GM12878 (cell line): ENCODE data around the gene SORL1. TPM values are rescaled to one million over a fixed set of nuclear protein-coding genes. Genes with fewer than 3 reads are reported as not detected.

ENCODE experiments used
- ATAC-seq: fragments of 200-7000 bp; cut with Tn5 transposase; 3 replicates; pipeline ENCODE4 v1.9.1; 2020; ENCODE audit warnings: mild to moderate bottlenecking, moderate library complexity
- BruUV-seq: library from RNA; stranded (reverse); fragments of 400-500 nt; replicated peaks from 2 replicates; lab custom pipeline; 2021; lab: Mats Ljungman, UMichigan
- CTCF ChIA-PET: fragments of 300-600 bp; sonication (Branson Sonifier 250); formaldehyde crosslinking; extraction: SDS; loops from one replicate; lab custom pipeline; 2021; ENCODE audit warnings: inconsistent platforms; lab: Yijun Ruan, JAX
- POLR2A ChIA-PET: fragments of 350-600 bp; formaldehyde crosslinking; extraction: SDS; loops from one replicate; lab custom pipeline; 2021; ENCODE audit warnings: inconsistent platforms; lab: Charles Lee
- RAD21 ChIA-PET: fragments of 300-600 bp; sonication (Branson Sonifier 250); formaldehyde crosslinking; loops from one replicate; lab custom pipeline; 2023; ENCODE audit warnings: antibody characterized with exemption; ENCODE audit not compliant: unreplicated experiment; lab: Charles Lee
- SMC1A ChIA-PET: fragments of 300-600 bp; sonication (Branson Sonifier 250); formaldehyde crosslinking; loops from one replicate; lab custom pipeline; 2023; ENCODE audit not compliant: unreplicated experiment, uncharacterized antibody; lab: Charles Lee
- DNase-seq: peaks from one replicate; pipeline ENCODE4 v3.0.0-alpha.2; 2011; ENCODE audit warnings: low read depth, low spot score
- FAIRE-seq: peaks from 3 replicates; lab custom pipeline; 2011; peaks lifted over from hg19 to GRCh38; lab: Jason Lieb, UNC
- H2AFZ ChIP-seq: 2 replicates; pipeline ENCODE4 v1.6.0; 2011; ENCODE audit warnings: low read depth, low read length, control low read depth; ENCODE audit not compliant: control insufficient read depth
- H3K27ac ChIP-seq: 2 replicates; pipeline ENCODE4 v1.5.1; 2011; ENCODE audit warnings: control low read depth; ENCODE audit not compliant: control insufficient read depth, insufficient read depth
- H3K27me3 ChIP-seq, 2 experiments: replicated peaks in 1 of 2; 2 replicates each; pipeline versions ENCODE4 v1.6.0 to v1.6.1; 2011; ENCODE audit warnings: low read length in 1 of 2; ENCODE audit not compliant: control insufficient read depth in 2 of 2, insufficient read depth in 2 of 2
- H3K36me3 ChIP-seq, 2 experiments: 2 replicates each; pipeline ENCODE4 v1.5.1; 2011; ENCODE audit warnings: low read length in 1 of 2; ENCODE audit not compliant: control insufficient read depth in 2 of 2, insufficient read depth in 2 of 2
- H3K4me1 ChIP-seq: 2 replicates; pipeline ENCODE4 v1.6.1; 2011; ENCODE audit warnings: mild to moderate bottlenecking, low read length, moderate library complexity, mixed read lengths; ENCODE audit not compliant: control insufficient read depth, insufficient read depth
- H3K4me2 ChIP-seq: 2 replicates; pipeline ENCODE4 v1.6.0; 2011; ENCODE audit warnings: control low read depth; ENCODE audit not compliant: control insufficient read depth, insufficient read depth
- H3K4me3 ChIP-seq: fragments of 200-600 bp; sonication (generic); 2 replicates; pipeline ENCODE4 v1.5.1; 2016
- H3K79me2 ChIP-seq: 2 replicates; pipeline ENCODE4 v1.6.0; 2011; ENCODE audit warnings: low read length; ENCODE audit not compliant: control insufficient read depth, insufficient read depth
- H3K9ac ChIP-seq: 2 replicates; pipeline ENCODE4 v1.8.0; 2011; ENCODE audit warnings: low read length, control low read depth, mixed read lengths; ENCODE audit not compliant: control insufficient read depth, insufficient read depth
- H3K9me3 ChIP-seq: replicated peaks from 3 replicates; pipeline ENCODE4 v1.5.1; 2011; ENCODE audit warnings: mild to moderate bottlenecking, low read length; ENCODE audit not compliant: control insufficient read depth, insufficient read depth
- H4K20me1 ChIP-seq: 2 replicates; pipeline ENCODE4 v1.6.0; 2011; ENCODE audit not compliant: control insufficient read depth, insufficient read depth
- BMI1 ChIP-seq: fragments of 450-650 bp; IDR thresholded peaks from 2 replicates; pipeline ENCODE4 v1.6.1; 2016; ENCODE audit warnings: mild to moderate bottlenecking, moderate library complexity, borderline replicate concordance
- CBFB ChIP-seq: IDR thresholded peaks from 2 replicates; pipeline ENCODE4 v1.6.1; 2016; ENCODE audit warnings: antibody characterized with exemption, low read depth
- CREM ChIP-seq: IDR thresholded peaks from 2 replicates; pipeline ENCODE4 v1.6.1; 2014; ENCODE audit warnings: antibody characterized with exemption, low read depth
- ETV6 ChIP-seq, 2 experiments: fragments of 450-650 bp in 1 of 2; IDR thresholded peaks in 1 of 2; conservative IDR thresholded peaks in 1 of 2; 2 replicates each; pipeline ENCODE4 v1.6.1; 2014; ENCODE audit warnings: antibody characterized with exemption in 1 of 2, borderline replicate concordance in 1 of 2, low read depth in 1 of 2, mild to moderate bottlenecking in 1 of 2, moderate library complexity in 1 of 2
- IKZF2 ChIP-seq, 2 experiments: fragments of 450-650 bp; IDR thresholded peaks; 2 replicates each; pipeline ENCODE4 v1.6.1; 2017; ENCODE audit warnings: mild to moderate bottlenecking in 2 of 2, moderate library complexity in 2 of 2
- IRF4 ChIP-seq: IDR thresholded peaks from 2 replicates; pipeline ENCODE4 v1.6.1; 2011; ENCODE audit warnings: low read depth, low read length
- MYC ChIP-seq: IDR thresholded peaks from 2 replicates; pipeline ENCODE4 v1.6.1; 2011; ENCODE audit warnings: mild to moderate bottlenecking, low read length, moderate library complexity, inconsistent platforms; ENCODE audit not compliant: insufficient read depth, insufficient replicate concordance, insufficient read length, severe bottlenecking
- NR2F1 ChIP-seq: fragments of 450-650 bp; conservative IDR thresholded peaks from 2 replicates; pipeline ENCODE4 v1.6.1; 2017; ENCODE audit warnings: mild to moderate bottlenecking
- SMARCA5 ChIP-seq: fragments of 450-650 bp; IDR thresholded peaks from 2 replicates; pipeline ENCODE4 v1.6.1; 2017; ENCODE audit warnings: mild to moderate bottlenecking
- SPI1 ChIP-seq: IDR thresholded peaks from 2 replicates; pipeline ENCODE4 v1.6.1; 2011; ENCODE audit warnings: low read depth, mild to moderate bottlenecking, low read length, moderate library complexity, borderline replicate concordance; ENCODE audit not compliant: insufficient read depth
- SUPT20H ChIP-seq: IDR thresholded peaks from 2 replicates; pipeline ENCODE4 v1.6.1; 2011; ENCODE audit warnings: low read depth, mild to moderate bottlenecking, low read length, moderate library complexity, borderline replicate concordance; ENCODE audit not compliant: control insufficient read depth
- ZNF24 ChIP-seq: fragments of 450-650 bp; IDR thresholded peaks from 2 replicates; pipeline ENCODE4 v1.6.1; 2017; ENCODE audit warnings: antibody characterized with exemption, mild to moderate bottlenecking
- WGBS: methylation state at CpG from one replicate; pipeline ENCODE4 v1.1.6; 2016; ENCODE audit warnings: low lambda C conversion rate; ENCODE audit not compliant: insufficient replicate concordance, insufficient coverage; ENCODE audit errors: missing lambda C conversion rate; 5-methylcytosine and 5-hydroxymethylcytosine counted together
- in situ Hi-C: fragments of 300-500 bp; cut with MboI; formaldehyde crosslinking; loops from 9 replicates; pipeline ENCODE4 v1.14.3; 2018; ENCODE audit warnings: mixed read lengths
- intact Hi-C: fragments of 100-400 bp; cut with micrococcal nuclease; formaldehyde crosslinking; loops from one replicate; pipeline ENCODE4 v1.14.2; 2022; ENCODE audit not compliant: unreplicated experiment
- polyA plus RNA-seq, 11 experiments: library from polyadenylated mRNA; depleted of rRNA in 4 of 11; unstranded in 6 of 11; stranded (reverse) in 5 of 11; fragments of >200 nt; fragmentation: Nextera tagmentation in 4 of 11; fragmentation: Illumina TruSeq in 1 of 11; extraction: Ambion mirVana in 4 of 11; extraction: Trizol in 1 of 11; gene quantifications; 1 replicate in 1 of 11; 2 replicates in 10 of 11; pipeline versions ENCODE4 v1.2.1 to v1.2.3, GENCODE V29; 2011 to 2016; ENCODE audit warnings: inconsistent platforms in 2 of 11, missing spikeins in 2 of 11, low read depth in 1 of 11
- total RNA-seq, 4 experiments: library from RNA; depleted of rRNA in 3 of 4; stranded (reverse); fragments of >200 nt in 3 of 4; fragmentation: Illumina TruSeq in 1 of 4; extraction: Trizol in 1 of 4; gene quantifications; 2 replicates each; pipeline versions ENCODE4 v1.2.1 to v1.2.3, GENCODE V29; 2013 to 2021
- TF ChIP-seq, protein P1 (sequence below): fragments of 450-650 bp; IDR thresholded peaks from 2 replicates; pipeline ENCODE4 v1.6.1; 2016; ENCODE audit warnings: mild to moderate bottlenecking

Gene SORL1
- total and polyA plus RNA-seq, 10 of the 15 experiments (the other 5 are each of a cell fraction or from before 2014, with no cell fraction given): 20.2 to 107 (median 59.9) TPM

DNA sequence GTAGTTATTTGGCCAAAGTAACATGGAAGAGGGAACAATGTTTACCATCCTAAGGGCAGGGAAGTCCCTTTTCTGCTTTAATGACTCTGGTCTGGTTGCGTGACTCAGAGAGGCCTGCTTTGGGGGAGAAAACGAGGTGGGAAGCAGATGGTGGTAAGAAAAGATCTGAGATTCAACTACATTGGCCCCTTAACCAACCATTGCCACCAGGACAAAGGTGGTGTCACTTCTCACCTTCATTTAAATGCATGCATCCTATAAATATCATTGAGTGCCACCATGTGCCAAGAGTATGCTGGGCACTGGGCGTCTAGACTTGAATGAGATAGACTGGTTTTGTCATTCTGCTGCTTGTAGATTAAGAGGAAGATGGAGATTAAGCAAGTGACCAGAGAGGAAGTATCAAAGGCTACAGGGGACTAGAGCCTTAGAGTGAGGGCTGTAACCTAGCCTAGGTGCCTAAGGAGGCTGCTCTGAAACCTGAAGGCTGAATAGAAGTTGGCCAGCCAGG is 3.6 kb upstream of the SORL1 start (continued):
- TF ChIP-seq ETV6 (conservative IDR thresholded peaks at IDR 0.05 in 1 of 2, IDR thresholded peaks at IDR 0.05 in 1 of 2; ENCODE audit: borderline replicate concordance in 1 of 2, low read depth in 1 of 2) (no peak), MYC (no peak), NR2F1 (peak; percentile 53; the same call in 1 of the 2 replicates), IKZF2 (IDR thresholded peaks at IDR 0.05) (peak; percentile 73 to 80), CREM (peak; percentile 21; the same call in 1 of the 2 replicates)
- TF ChIP-seq, protein P1, sequence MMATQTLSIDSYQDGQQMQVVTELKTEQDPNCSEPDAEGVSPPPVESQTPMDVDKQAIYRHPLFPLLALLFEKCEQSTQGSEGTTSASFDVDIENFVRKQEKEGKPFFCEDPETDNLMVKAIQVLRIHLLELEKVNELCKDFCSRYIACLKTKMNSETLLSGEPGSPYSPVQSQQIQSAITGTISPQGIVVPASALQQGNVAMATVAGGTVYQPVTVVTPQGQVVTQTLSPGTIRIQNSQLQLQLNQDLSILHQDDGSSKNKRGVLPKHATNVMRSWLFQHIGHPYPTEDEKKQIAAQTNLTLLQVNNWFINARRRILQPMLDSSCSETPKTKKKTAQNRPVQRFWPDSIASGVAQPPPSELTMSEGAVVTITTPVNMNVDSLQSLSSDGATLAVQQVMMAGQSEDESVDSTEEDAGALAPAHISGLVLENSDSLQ: no peak

DNA sequence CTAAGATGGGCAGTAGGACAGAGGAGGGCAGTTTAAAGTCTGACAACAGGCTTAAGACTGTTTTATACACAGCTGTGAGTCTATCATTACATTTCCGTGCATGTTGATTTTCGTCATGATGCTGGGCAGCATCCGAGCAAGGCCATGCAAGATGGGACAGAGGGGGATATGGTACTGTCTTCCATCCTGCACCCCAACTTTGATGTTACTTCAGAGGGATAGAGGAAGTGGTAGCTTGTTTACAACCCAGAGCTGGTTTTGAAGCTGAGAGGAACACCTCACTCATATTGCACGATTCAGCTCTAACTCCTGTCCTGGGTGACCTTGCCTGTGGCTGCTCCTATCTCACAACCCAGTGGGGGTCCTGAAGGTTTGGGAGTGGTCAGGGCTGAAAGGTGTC is 3.0 kb upstream of the SORL1 start:
- no peaks in the 10 kb centered on the region for H3K27me3 ChIP-seq
- RAD21 ChIA-PET: interaction anchor here (0.7 to 12.7 kb wide), 16 partner anchors 15 to 204 kb away, joined by 3 to 232 read pairs (median 9); no protein-coding TSS in a partner anchor
- SMC1A ChIA-PET: interaction anchor here (0.7 to 14.0 kb wide), 18 partner anchors 12 to 212 kb away, joined by 3 to 266 read pairs (median 6); partner anchors contain the start of gene SC5D
- DNase-seq (no peak), FAIRE-seq (no peak), ATAC-seq (no peak)
- H3K9ac ChIP-seq: peak overlapping the region; percentile 56
- BruUV-seq: no TSS peak
- no peaks in the 10 kb centered on the region for H3K36me3 ChIP-seq
- peak overlapping the region; percentile 76 for H3K27ac ChIP-seq
- in situ Hi-C loops (no loop called here), intact Hi-C loops (loop anchor here (1.0 kb wide), 1 partner anchor 141 kb away; no protein-coding TSS in a partner anchor)
- peaks cover 55% of the 10 kb centered on the region for H3K79me2 ChIP-seq
- CTCF ChIA-PET: interaction anchor here (0.6 to 6.6 kb wide), 14 partner anchors 12 to 143 kb away, joined by 3 to 50 read pairs (median 8); no protein-coding TSS in a partner anchor
- WGBS: 43% methylated on average over 4 of the region's 4 CpGs
- H3K4me2 ChIP-seq: peak overlapping the region; percentile 77
- H3K4me1 ChIP-seq: peaks cover 59% of the 10 kb centered on the region
- no peak for TF ChIP-seq BMI1
- 0 out of 2 replicates have a peak, but pooled peaks have one; percentile 17 for TF ChIP-seq SMARCA5
- no peak for TF ChIP-seq SUPT20H
- peak; percentile 86 for TF ChIP-seq SPI1
- TF ChIP-seq ZNF24: no peak
- TF ChIP-seq IRF4: 0 out of 2 replicates have a peak, but pooled peaks have one; percentile 11
- 0 out of 2 replicates have a peak, but pooled peaks have one; percentile 12 for TF ChIP-seq CBFB
- H3K4me3 ChIP-seq: peak overlapping the region; percentile 36; the same call in 1 of the 2 replicates
- no peaks in the 10 kb centered on the region for H3K9me3 ChIP-seq
- no peaks in the 10 kb centered on the region for H4K20me1 ChIP-seq
- H2AFZ ChIP-seq: peak overlapping the region; percentile 20; the same call in 1 of the 2 replicates
- POLR2A ChIA-PET: interaction anchor here (0.8 to 4.9 kb wide), 8 partner anchors 16 to 142 kb away, joined by 3 to 86 read pairs (median 5); no protein-coding TSS in a partner anchor
